ENCODE results near the gene BMPR1A. TPM values are rescaled to one million over a fixed set of nuclear protein-coding genes. Genes with fewer than 3 reads are reported as not detected.

BMPR1A gene
- total RNA-seq, 1 experiment from 2014 or later: 104 TPM

DNA sequence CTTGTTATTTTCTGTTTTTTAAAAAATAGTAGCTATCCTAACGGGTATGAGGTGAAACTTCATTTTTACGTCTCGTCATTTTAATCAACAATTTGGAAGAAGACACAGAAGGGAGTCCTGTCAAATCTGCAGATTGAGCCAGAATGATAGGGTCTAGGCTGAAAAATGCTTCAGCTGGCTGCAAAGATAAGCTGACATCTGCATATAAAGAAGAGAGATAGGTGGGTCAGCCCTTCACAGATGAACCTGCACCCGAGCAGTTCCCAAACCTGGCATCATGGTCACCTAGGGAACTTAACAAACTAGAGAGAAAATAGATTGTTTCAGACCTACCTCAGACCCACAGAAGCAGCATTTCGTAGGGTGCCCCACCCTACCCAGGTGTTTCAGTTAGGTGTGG, 35.2 kb upstream of the BMPR1A start (continued):
- TF ChIP-seq, protein P1, sequence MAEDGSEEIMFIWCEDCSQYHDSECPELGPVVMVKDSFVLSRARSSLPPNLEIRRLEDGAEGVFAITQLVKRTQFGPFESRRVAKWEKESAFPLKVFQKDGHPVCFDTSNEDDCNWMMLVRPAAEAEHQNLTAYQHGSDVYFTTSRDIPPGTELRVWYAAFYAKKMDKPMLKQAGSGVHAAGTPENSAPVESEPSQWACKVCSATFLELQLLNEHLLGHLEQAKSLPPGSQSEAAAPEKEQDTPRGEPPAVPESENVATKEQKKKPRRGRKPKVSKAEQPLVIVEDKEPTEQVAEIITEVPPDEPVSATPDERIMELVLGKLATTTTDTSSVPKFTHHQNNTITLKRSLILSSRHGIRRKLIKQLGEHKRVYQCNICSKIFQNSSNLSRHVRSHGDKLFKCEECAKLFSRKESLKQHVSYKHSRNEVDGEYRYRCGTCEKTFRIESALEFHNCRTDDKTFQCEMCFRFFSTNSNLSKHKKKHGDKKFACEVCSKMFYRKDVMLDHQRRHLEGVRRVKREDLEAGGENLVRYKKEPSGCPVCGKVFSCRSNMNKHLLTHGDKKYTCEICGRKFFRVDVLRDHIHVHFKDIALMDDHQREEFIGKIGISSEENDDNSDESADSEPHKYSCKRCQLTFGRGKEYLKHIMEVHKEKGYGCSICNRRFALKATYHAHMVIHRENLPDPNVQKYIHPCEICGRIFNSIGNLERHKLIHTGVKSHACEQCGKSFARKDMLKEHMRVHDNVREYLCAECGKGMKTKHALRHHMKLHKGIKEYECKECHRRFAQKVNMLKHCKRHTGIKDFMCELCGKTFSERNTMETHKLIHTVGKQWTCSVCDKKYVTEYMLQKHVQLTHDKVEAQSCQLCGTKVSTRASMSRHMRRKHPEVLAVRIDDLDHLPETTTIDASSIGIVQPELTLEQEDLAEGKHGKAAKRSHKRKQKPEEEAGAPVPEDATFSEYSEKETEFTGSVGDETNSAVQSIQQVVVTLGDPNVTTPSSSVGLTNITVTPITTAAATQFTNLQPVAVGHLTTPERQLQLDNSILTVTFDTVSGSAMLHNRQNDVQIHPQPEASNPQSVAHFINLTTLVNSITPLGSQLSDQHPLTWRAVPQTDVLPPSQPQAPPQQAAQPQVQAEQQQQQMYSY (CRISPR knock-in tag; IDR thresholded peaks at IDR 0.05): no peak
- TF ChIP-seq, protein P2, sequence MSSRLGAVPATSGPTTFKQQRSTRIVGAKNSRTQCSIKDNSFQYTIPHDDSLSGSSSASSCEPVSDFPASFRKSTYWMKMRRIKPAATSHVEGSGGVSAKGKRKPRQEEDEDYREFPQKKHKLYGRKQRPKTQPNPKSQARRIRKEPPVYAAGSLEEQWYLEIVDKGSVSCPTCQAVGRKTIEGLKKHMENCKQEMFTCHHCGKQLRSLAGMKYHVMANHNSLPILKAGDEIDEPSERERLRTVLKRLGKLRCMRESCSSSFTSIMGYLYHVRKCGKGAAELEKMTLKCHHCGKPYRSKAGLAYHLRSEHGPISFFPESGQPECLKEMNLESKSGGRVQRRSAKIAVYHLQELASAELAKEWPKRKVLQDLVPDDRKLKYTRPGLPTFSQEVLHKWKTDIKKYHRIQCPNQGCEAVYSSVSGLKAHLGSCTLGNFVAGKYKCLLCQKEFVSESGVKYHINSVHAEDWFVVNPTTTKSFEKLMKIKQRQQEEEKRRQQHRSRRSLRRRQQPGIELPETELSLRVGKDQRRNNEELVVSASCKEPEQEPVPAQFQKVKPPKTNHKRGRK (CRISPR knock-in tag; IDR thresholded peaks at IDR 0.05; ENCODE audit: borderline replicate concordance): no peak

DNA sequence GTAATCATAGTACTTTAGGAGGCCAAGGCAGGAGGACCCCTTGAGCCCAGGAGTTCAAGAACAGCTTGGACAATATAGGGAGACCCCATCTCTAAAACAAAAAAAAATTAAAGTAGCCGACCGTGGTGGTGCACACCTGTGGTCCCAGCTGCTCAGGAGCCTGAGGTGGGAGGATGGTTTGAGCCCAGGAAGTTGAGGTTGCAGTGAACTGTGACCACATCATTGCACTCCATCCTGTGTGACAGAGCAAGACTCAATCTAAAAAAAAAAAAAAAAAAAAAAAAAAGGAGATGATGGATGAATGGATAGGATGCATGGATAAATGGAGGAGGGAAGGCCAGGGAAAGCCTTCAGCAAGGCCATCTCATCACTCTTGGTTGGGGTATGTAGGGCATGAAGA, 33.4 kb upstream of the BMPR1A start:
- DNase-seq (ENCODE audit: low spot score): no peak
- Mint-ChIP-seq H3K27ac (no peak overlapping the region), H3K27me3 (ENCODE audit: low read depth) (no peaks in the 10 kb centered on the region), H3K4me1 (peaks cover 14% of the 10 kb centered on the region), H3K36me3 (no peaks in the 10 kb centered on the region), H3K9me3 (no peaks in the 10 kb centered on the region), H3K4me3 (no peak overlapping the region)
- ChIA-PET CTCF (no interaction called here), POLR2A (interaction anchor here (0.5 kb wide), 1 partner anchor 37 kb away, joined by 4 read pairs; no protein-coding TSS in a partner anchor)
- no peak for ATAC-seq
- no peak for TF ChIP-seq ATF1 (CRISPR knock-in tag; IDR thresholded peaks at IDR 0.05)
- no peak for TF ChIP-seq FOXP1 (CRISPR knock-in tag; IDR thresholded peaks at IDR 0.05; ENCODE audit: borderline replicate concordance)
- TF ChIP-seq, protein P3, sequence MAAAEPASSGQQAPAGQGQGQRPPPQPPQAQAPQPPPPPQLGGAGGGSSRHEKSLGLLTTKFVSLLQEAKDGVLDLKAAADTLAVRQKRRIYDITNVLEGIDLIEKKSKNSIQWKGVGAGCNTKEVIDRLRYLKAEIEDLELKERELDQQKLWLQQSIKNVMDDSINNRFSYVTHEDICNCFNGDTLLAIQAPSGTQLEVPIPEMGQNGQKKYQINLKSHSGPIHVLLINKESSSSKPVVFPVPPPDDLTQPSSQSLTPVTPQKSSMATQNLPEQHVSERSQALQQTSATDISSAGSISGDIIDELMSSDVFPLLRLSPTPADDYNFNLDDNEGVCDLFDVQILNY (CRISPR knock-in tag; IDR thresholded peaks at IDR 0.05): no peak
- no peak for TF ChIP-seq TEAD4 (CRISPR knock-in tag; IDR thresholded peaks at IDR 0.05)
- no peak for TF ChIP-seq CREM (CRISPR knock-in tag; IDR thresholded peaks at IDR 0.05)
- TF ChIP-seq MYBL2 (CRISPR knock-in tag; IDR thresholded peaks at IDR 0.05): no peak
- no peak for TF ChIP-seq ZNF138 (CRISPR knock-in tag; conservative IDR thresholded peaks at IDR 0.05)
- TF ChIP-seq, protein P4, sequence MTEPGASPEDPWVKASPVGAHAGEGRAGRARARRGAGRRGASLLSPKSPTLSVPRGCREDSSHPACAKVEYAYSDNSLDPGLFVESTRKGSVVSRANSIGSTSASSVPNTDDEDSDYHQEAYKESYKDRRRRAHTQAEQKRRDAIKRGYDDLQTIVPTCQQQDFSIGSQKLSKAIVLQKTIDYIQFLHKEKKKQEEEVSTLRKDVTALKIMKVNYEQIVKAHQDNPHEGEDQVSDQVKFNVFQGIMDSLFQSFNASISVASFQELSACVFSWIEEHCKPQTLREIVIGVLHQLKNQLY (CRISPR knock-in tag; IDR thresholded peaks at IDR 0.05): no peak
- TF ChIP-seq ZNF396 (CRISPR knock-in tag; IDR thresholded peaks at IDR 0.05; ENCODE audit: borderline replicate concordance): no peak
- TF ChIP-seq, protein P5, sequence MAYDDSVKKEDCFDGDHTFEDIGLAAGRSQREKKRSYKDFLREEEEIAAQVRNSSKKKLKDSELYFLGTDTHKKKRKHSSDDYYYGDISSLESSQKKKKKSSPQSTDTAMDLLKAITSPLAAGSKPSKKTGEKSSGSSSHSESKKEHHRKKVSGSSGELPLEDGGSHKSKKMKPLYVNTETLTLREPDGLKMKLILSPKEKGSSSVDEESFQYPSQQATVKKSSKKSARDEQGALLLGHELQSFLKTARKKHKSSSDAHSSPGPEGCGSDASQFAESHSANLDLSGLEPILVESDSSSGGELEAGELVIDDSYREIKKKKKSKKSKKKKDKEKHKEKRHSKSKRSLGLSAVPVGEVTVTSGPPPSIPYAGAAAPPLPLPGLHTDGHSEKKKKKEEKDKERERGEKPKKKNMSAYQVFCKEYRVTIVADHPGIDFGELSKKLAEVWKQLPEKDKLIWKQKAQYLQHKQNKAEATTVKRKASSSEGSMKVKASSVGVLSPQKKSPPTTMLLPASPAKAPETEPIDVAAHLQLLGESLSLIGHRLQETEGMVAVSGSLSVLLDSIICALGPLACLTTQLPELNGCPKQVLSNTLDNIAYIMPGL (CRISPR knock-in tag; IDR thresholded peaks at IDR 0.05): no peak
- TF ChIP-seq, protein P1 (CRISPR knock-in tag; IDR thresholded peaks at IDR 0.05): no peak
- TF ChIP-seq, protein P6, sequence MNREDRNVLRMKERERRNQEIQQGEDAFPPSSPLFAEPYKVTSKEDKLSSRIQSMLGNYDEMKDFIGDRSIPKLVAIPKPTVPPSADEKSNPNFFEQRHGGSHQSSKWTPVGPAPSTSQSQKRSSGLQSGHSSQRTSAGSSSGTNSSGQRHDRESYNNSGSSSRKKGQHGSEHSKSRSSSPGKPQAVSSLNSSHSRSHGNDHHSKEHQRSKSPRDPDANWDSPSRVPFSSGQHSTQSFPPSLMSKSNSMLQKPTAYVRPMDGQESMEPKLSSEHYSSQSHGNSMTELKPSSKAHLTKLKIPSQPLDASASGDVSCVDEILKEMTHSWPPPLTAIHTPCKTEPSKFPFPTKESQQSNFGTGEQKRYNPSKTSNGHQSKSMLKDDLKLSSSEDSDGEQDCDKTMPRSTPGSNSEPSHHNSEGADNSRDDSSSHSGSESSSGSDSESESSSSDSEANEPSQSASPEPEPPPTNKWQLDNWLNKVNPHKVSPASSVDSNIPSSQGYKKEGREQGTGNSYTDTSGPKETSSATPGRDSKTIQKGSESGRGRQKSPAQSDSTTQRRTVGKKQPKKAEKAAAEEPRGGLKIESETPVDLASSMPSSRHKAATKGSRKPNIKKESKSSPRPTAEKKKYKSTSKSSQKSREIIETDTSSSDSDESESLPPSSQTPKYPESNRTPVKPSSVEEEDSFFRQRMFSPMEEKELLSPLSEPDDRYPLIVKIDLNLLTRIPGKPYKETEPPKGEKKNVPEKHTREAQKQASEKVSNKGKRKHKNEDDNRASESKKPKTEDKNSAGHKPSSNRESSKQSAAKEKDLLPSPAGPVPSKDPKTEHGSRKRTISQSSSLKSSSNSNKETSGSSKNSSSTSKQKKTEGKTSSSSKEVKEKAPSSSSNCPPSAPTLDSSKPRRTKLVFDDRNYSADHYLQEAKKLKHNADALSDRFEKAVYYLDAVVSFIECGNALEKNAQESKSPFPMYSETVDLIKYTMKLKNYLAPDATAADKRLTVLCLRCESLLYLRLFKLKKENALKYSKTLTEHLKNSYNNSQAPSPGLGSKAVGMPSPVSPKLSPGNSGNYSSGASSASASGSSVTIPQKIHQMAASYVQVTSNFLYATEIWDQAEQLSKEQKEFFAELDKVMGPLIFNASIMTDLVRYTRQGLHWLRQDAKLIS (CRISPR knock-in tag; IDR thresholded peaks at IDR 0.05; ENCODE audit: borderline replicate concordance): no peak
- TF ChIP-seq RORB (CRISPR knock-in tag; IDR thresholded peaks at IDR 0.05): no peak
- TF ChIP-seq GTF2I (CRISPR knock-in tag; conservative IDR thresholded peaks at IDR 0.05): no peak
- TF ChIP-seq, protein P7, sequence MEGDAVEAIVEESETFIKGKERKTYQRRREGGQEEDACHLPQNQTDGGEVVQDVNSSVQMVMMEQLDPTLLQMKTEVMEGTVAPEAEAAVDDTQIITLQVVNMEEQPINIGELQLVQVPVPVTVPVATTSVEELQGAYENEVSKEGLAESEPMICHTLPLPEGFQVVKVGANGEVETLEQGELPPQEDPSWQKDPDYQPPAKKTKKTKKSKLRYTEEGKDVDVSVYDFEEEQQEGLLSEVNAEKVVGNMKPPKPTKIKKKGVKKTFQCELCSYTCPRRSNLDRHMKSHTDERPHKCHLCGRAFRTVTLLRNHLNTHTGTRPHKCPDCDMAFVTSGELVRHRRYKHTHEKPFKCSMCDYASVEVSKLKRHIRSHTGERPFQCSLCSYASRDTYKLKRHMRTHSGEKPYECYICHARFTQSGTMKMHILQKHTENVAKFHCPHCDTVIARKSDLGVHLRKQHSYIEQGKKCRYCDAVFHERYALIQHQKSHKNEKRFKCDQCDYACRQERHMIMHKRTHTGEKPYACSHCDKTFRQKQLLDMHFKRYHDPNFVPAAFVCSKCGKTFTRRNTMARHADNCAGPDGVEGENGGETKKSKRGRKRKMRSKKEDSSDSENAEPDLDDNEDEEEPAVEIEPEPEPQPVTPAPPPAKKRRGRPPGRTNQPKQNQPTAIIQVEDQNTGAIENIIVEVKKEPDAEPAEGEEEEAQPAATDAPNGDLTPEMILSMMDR (IDR thresholded peaks at IDR 0.05): no peak
- TF ChIP-seq MXD4 (CRISPR knock-in tag; IDR thresholded peaks at IDR 0.05; ENCODE audit: borderline replicate concordance): no peak
